Kidney (tissue), 14 donors: ENCODE data around the gene OPN1SW. TPM values are rescaled to one million over a fixed set of nuclear protein-coding genes. Genes with fewer than 3 reads are reported as not detected.

Experiments used
- DNase-seq, 5 donors: peaks; one replicate each; pipeline ENCODE4 v3.0.0-alpha.2; 2013 to 2020
- FAIRE-seq: peaks from 2 replicates; lab custom pipeline; 2012; peaks lifted over from hg19 to GRCh38; lab: Jason Lieb, UNC
- H3K27ac ChIP-seq, 2 donors: one replicate each; pipeline ENCODE4 v1.7.0; 2013; ENCODE audit warnings: low read depth in 2 of 2, low read length in 2 of 2, inconsistent platforms in 1 of 2
- H3K27me3 ChIP-seq: one replicate; pipeline ENCODE4 v1.7.1; 2013; ENCODE audit warnings: low read length, inconsistent platforms; ENCODE audit not compliant: control insufficient read depth, insufficient read depth
- H3K36me3 ChIP-seq, 3 donors: one replicate each; pipeline versions ENCODE4 v1.7.0 to v1.7.1; 2013; ENCODE audit warnings: low read length in 3 of 3, control low read depth in 1 of 3, inconsistent platforms in 1 of 3; ENCODE audit not compliant: insufficient read depth in 3 of 3, control insufficient read depth in 2 of 3
- H3K4me1 ChIP-seq, 3 donors: one replicate each; pipeline versions ENCODE4 v1.7.0 to v1.7.1; 2013; ENCODE audit warnings: low read length in 3 of 3, inconsistent platforms in 1 of 3, low read depth in 1 of 3; ENCODE audit not compliant: control insufficient read depth in 2 of 3, insufficient read depth in 2 of 3
- H3K4me3 ChIP-seq, 3 donors: one replicate each; pipeline versions ENCODE4 v1.7.0 to v1.8.1; 2013; ENCODE audit warnings: low read length in 3 of 3, control low read depth in 1 of 3, inconsistent platforms in 1 of 3
- H3K9ac ChIP-seq, 3 donors: one replicate each; pipeline versions ENCODE4 v1.7.0 to v1.7.1; 2013; ENCODE audit warnings: low read length in 3 of 3, control low read depth in 1 of 3, inconsistent platforms in 1 of 3
- H3K9me3 ChIP-seq, 3 donors: one replicate each; pipeline versions ENCODE4 v1.7.0 to v1.7.1; 2013; ENCODE audit warnings: low read length in 3 of 3, control low read depth in 1 of 3, inconsistent platforms in 1 of 3; ENCODE audit not compliant: control insufficient read depth in 2 of 3, insufficient read depth in 1 of 3
- CTCF ChIP-seq: IDR thresholded peaks from 3 replicates; pipeline ENCODE4 v1.5.1; 2012; ENCODE audit warnings: mild to moderate bottlenecking, moderate library complexity, borderline replicate concordance; ENCODE audit not compliant: insufficient read depth; ENCODE audit errors: extremely low read depth
- intact Hi-C: fragments of 100-400 bp; cut with DNase I; formaldehyde crosslinking; loops from one replicate; pipeline ENCODE4 v1.11.1; 2022
- polyA plus RNA-seq: library from polyadenylated mRNA; stranded (reverse); fragments of 350-450 nt; fragmentation: Illumina TruSeq; extraction: RNeasy Lipid Tissue Mini Kit (QIAGEN cat#74804); gene quantifications from one replicate; pipeline ENCODE4 v1.2.3, GENCODE V29; 2014; ENCODE audit warnings: low read depth, low replicate concordance; ENCODE audit not compliant: insufficient read depth
- total RNA-seq: library from RNA; stranded (reverse); fragmentation: NEBNext Ultra II Directional; extraction: Animal tissue kit (Norgen Biotek cat#: 25700); gene quantifications from one replicate; pipeline ENCODE4 v1.2.1, GENCODE V29; 2021
- donor health status: control.
- donor health status: control.
- donor health status: control.
- donor health status: control.
- donor health status: control.
- donor health status: DM: yes; HTN: yes; CAD: no.
- donor health status: Normal renal cell carcinoma (clear cell type).

Gene OPN1SW
- total and polyA plus RNA-seq, 2 donors from 2014 or later: not detected

- H3K36me3 ChIP-seq: no peaks in the 10 kb centered on the region
- TF ChIP-seq CTCF: no peak
These were observed 1.8 kb upstream of the OPN1SW start for GRCh38 chr7:128777156-128778123.

DNA sequence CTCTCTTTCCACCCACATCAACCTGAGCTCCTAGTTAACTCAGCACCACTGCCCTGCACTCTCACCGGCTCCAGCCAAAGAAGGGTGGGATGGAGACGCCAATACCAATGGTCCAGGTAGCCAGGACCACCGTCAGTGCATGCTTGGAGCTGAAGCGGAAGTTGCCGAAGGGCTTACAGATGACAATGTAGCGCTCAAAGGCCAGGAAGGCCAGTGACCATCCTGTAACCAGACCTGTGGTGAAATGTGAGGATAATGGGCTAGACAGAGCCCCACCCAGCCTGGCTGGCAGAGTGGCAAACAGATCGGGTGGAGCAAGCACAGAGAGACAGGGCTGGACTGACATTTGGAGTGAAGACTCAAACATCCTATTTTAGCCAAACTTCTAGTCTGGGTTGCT is 673 bp downstream of the OPN1SW start:
- Histone ChIP-seq H3K27ac (no peak overlapping the region), H3K27me3 (no peaks in the 10 kb centered on the region), H3K4me3 (no peak overlapping the region), H3K9ac (no peak overlapping the region), H3K4me1 (no peaks in the 10 kb centered on the region), H3K9me3 (peaks cover 0 to 4% (median 0%) of the 10 kb centered on the region in 3 donors), H3K36me3 (peaks cover 0 to 11% (median 8%) of the 10 kb centered on the region in 3 donors)
- FAIRE-seq: no peak
- no peak for DNase-seq
- no peak for TF ChIP-seq CTCF
- intact Hi-C loops: no loop called here

More at GRCh38 chr7:128777156-128778123, 1.8 kb upstream of the OPN1SW start:
- H3K9me3 ChIP-seq: peaks cover 0 to 4% (median 0%) of the 10 kb centered on the region in 3 donors
- H3K4me1 ChIP-seq: no peaks in the 10 kb centered on the region
- FAIRE-seq: no peak
- no peak overlapping the region for H3K4me3 ChIP-seq
- intact Hi-C loops: no loop called here
- no peak for DNase-seq
- no peaks in the 10 kb centered on the region for H3K27me3 ChIP-seq
- no peak overlapping the region for H3K27ac ChIP-seq
- no peak overlapping the region for H3K9ac ChIP-seq

- peaks cover 3 to 15% (median 8%) of the 10 kb centered on the region in 3 donors for H3K36me3 ChIP-seq
- no peak for FAIRE-seq
- H3K9ac ChIP-seq: no peak overlapping the region
- H3K9me3 ChIP-seq: peaks cover 0 to 4% (median 0%) of the 10 kb centered on the region in 3 donors
- H3K27ac ChIP-seq: no peak overlapping the region
- H3K27me3 ChIP-seq: no peaks in the 10 kb centered on the region
- no peak overlapping the region for H3K4me3 ChIP-seq
- TF ChIP-seq CTCF: no peak
- no peaks in the 10 kb centered on the region for H3K4me1 ChIP-seq
- intact Hi-C loops: no loop called here
- DNase-seq: no peak
These were observed 1.4 kb downstream of the OPN1SW start for GRCh38 chr7:128774029-128774689.
